IMR-90 (cell line): ENCODE results near the gene DIP2A. TPM values are rescaled to one million over a fixed set of nuclear protein-coding genes. Genes with fewer than 3 reads are reported as not detected.

Source experiments
- ATAC-seq: fragments of 200-7000 bp; cut with Tn5 transposase; 2 replicates; pipeline ENCODE4 v1.9.1; 2020; ENCODE audit warnings: low read depth, mild to moderate bottlenecking, moderate library complexity
- BruUV-seq: library from RNA; stranded (reverse); fragments of 400-500 nt; replicated peaks from 2 replicates; lab custom pipeline; 2021; lab: Mats Ljungman, UMichigan
- CTCF ChIA-PET: fragments of 300-600 bp; formaldehyde crosslinking; extraction: SDS; loops from one replicate; lab custom pipeline; 2021; ENCODE audit warnings: antibody characterized with exemption; lab: Yijun Ruan, JAX
- POLR2A ChIA-PET: fragments of 300-600 bp; sonication (Branson Sonifier 250); formaldehyde crosslinking; loops from one replicate; lab custom pipeline; 2022; ENCODE audit warnings: antibody characterized with exemption; ENCODE audit not compliant: unreplicated experiment; lab: Charles Lee
- DNase-seq: peaks from one replicate; pipeline ENCODE4 v3.0.0; 2013
- H2AFZ ChIP-seq: replicated peaks from 2 replicates; pipeline ENCODE3; 2013; ENCODE audit warnings: low read length, mild to moderate bottlenecking; ENCODE audit not compliant: poor library complexity
- H2AK5ac ChIP-seq: 2 replicates; pipeline ENCODE4 v1.6.1; 2013; ENCODE audit warnings: low read depth, low read length, inconsistent platforms
- H2AK9ac ChIP-seq: replicated peaks from 2 replicates; pipeline ENCODE3; 2013; ENCODE audit warnings: mild to moderate bottlenecking, low read depth, low read length, moderate library complexity; ENCODE audit not compliant: poor library complexity
- H2BK120ac ChIP-seq: 2 replicates; pipeline ENCODE4 v1.6.1; 2013; ENCODE audit warnings: low read depth, low read length, inconsistent platforms
- H2BK15ac ChIP-seq: 3 replicates; pipeline ENCODE4 v1.6.1; 2013; ENCODE audit warnings: low read depth, low read length, inconsistent platforms
- H2BK20ac ChIP-seq: 2 replicates; pipeline ENCODE4 v1.6.1; 2013; ENCODE audit warnings: low read depth, mild to moderate bottlenecking, inconsistent platforms, low read length, moderate library complexity
- H2BK5ac ChIP-seq: 2 replicates; pipeline ENCODE4 v1.6.1; 2013; ENCODE audit warnings: mild to moderate bottlenecking, low read depth, low read length, inconsistent platforms; ENCODE audit not compliant: poor library complexity, severe bottlenecking
- H3K14ac ChIP-seq: replicated peaks from 2 replicates; pipeline ENCODE4 v1.6.1; 2013; ENCODE audit warnings: low read depth, low read length, inconsistent platforms
- H3K18ac ChIP-seq: 2 replicates; pipeline ENCODE4 v1.6.1; 2013; ENCODE audit warnings: low read depth, low read length, control low read depth
- H3K23ac ChIP-seq: 2 replicates; pipeline ENCODE4 v1.6.1; 2013; ENCODE audit warnings: low read depth, low read length, inconsistent platforms
- H3K27ac ChIP-seq: 2 replicates; pipeline ENCODE4 v1.5.1; 2013; ENCODE audit warnings: mild to moderate bottlenecking, control low read depth, low read length; ENCODE audit not compliant: insufficient read depth
- H3K27me3 ChIP-seq: 2 replicates; pipeline ENCODE4 v1.6.1; 2013; ENCODE audit warnings: low read length; ENCODE audit not compliant: control insufficient read depth, insufficient read depth
- H3K36me3 ChIP-seq: 2 replicates; pipeline ENCODE4 v1.6.1; 2013; ENCODE audit warnings: low read length, mixed read lengths; ENCODE audit not compliant: control insufficient read depth, insufficient read depth
- H3K4ac ChIP-seq: 2 replicates; pipeline ENCODE4 v1.6.1; 2013; ENCODE audit warnings: low read depth, low read length, inconsistent platforms
- H3K4me1 ChIP-seq: 2 replicates; pipeline ENCODE4 v1.6.1; 2013; ENCODE audit warnings: low read length, mixed read lengths; ENCODE audit not compliant: control insufficient read depth, insufficient read depth
- H3K4me2 ChIP-seq: 2 replicates; pipeline ENCODE4 v1.6.1; 2013; ENCODE audit warnings: low read depth, mild to moderate bottlenecking, control low read depth, low read length, moderate library complexity
- H3K4me3 ChIP-seq: 2 replicates; pipeline ENCODE4 v1.5.1; 2013; ENCODE audit warnings: low read depth, mild to moderate bottlenecking, control low read depth, low read length, moderate library complexity; ENCODE audit not compliant: insufficient read depth
- H3K56ac ChIP-seq: 2 replicates; pipeline ENCODE4 v1.6.1; 2013; ENCODE audit warnings: low read length, inconsistent platforms; ENCODE audit not compliant: insufficient read depth; ENCODE audit errors: extremely low read depth
- H3K79me1 ChIP-seq, 2 experiments: 2 replicates each; pipeline ENCODE4 v1.6.1; 2013; ENCODE audit warnings: low read length in 2 of 2, inconsistent platforms in 1 of 2, low read depth in 1 of 2
- H3K9ac ChIP-seq: 2 replicates; pipeline ENCODE4 v1.6.1; 2013; ENCODE audit warnings: low read depth, low read length, control low read depth
- H3K9me1 ChIP-seq: 2 replicates; pipeline ENCODE4 v1.6.1; 2013; ENCODE audit warnings: low read length, inconsistent platforms; ENCODE audit not compliant: insufficient read depth
- H3K9me3 ChIP-seq: 2 replicates; pipeline ENCODE4 v1.6.1; 2013; ENCODE audit warnings: low read length; ENCODE audit not compliant: control insufficient read depth, insufficient read depth
- H4K20me1 ChIP-seq: 2 replicates; pipeline ENCODE4 v1.6.1; 2013; ENCODE audit warnings: low read length, inconsistent platforms; ENCODE audit not compliant: insufficient read depth
- H4K5ac ChIP-seq: 2 replicates; pipeline ENCODE4 v1.6.1; 2013; ENCODE audit warnings: mild to moderate bottlenecking, low read depth, low read length, control low read depth
- H4K8ac ChIP-seq, 2 experiments: 2 replicates each; pipeline ENCODE4 v1.6.1; 2013; ENCODE audit warnings: low read depth in 2 of 2, low read length in 2 of 2, control low read depth in 1 of 2, inconsistent platforms in 1 of 2
- H4K91ac ChIP-seq: 2 replicates; pipeline ENCODE4 v1.6.1; 2013; ENCODE audit warnings: low read depth, low read length, inconsistent platforms; ENCODE audit not compliant: insufficient read depth
- CEBPB ChIP-seq: IDR thresholded peaks from 2 replicates; pipeline ENCODE4 v1.6.1; 2012; ENCODE audit warnings: low read depth, low read length, improper control_type of control experiment
- MAZ ChIP-seq: IDR thresholded peaks from 2 replicates; pipeline ENCODE4 v1.6.1; 2012; ENCODE audit warnings: low read depth, mild to moderate bottlenecking, low read length, improper control_type of control experiment, moderate library complexity, borderline replicate concordance
- WGBS, 2 experiments: methylation state at CpG; one replicate each; pipeline versions ENCODE4 v1.1.5 to v1.1.7; 2013; ENCODE audit warnings: missing lambda C conversion rate in 2 of 2; ENCODE audit not compliant: insufficient read length in 1 of 2; ENCODE audit errors: extremely low coverage in 2 of 2; 5-methylcytosine and 5-hydroxymethylcytosine counted together
- dilution Hi-C: fragments of 300-500 bp; cut with HindIII; formaldehyde crosslinking; loops from one replicate; pipeline ENCODE4 v1.14.3; 2018; ENCODE audit warnings: low sequenced_read_pairs; ENCODE audit not compliant: unreplicated experiment
- in situ Hi-C: fragments of 300-500 bp; cut with MboI; formaldehyde crosslinking; loops from 3 replicates; pipeline ENCODE4 v1.14.3; 2019; ENCODE audit warnings: low sequenced_read_pairs, inconsistent platforms, mixed read lengths
- intact Hi-C: fragments of 100-400 bp; cut with micrococcal nuclease; formaldehyde crosslinking; loops from 2 replicates; pipeline ENCODE4 v1.10.0; 2022
- polyA plus RNA-seq, 3 experiments: library from polyadenylated mRNA; depleted of rRNA; stranded (reverse); fragments of >200 nt; gene quantifications; 2 replicates each; pipeline ENCODE4 v1.2.3, GENCODE V29; 2012; ENCODE audit warnings: low replicate concordance in 1 of 3
- total RNA-seq: library from RNA; depleted of rRNA; stranded (reverse); fragments of >200 nt; gene quantifications from 2 replicates; pipeline ENCODE4 v1.2.3, GENCODE V29; 2012
- TF ChIP-seq, protein P1 (sequence below): fragments of 150-350 bp; IDR thresholded peaks from 2 replicates; pipeline ENCODE4 v1.6.1; 2017; ENCODE audit warnings: mild to moderate bottlenecking, antibody characterized with exemption, low read length, low read depth

The DIP2A gene
- total and polyA plus RNA-seq, 2 of the 4 experiments (the other 2 are of a cell fraction): 17.9 to 24.3 TPM

DNA sequence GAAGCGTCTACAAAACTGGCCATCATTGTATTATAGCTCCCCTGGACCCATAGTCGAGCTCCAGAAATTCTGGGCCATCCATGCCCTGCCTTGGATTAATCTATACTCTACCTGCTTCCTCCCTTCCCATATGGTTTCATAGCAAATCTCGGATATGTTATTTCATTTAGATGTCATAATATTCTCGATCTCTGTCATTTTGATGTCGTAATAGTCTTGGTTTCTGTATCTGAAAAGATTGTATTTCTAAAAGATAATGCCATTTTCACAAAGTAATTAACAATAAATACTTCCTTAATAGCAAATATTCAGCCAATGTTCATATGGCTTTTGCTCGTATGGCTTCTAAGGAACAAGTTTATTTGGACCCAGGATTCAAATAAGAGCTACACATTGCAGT lies 35.1 kb downstream of the DIP2A start:
- no peak overlapping the region for H2BK20ac ChIP-seq
- no TSS peak for BruUV-seq
- no peaks in the 10 kb centered on the region for H4K20me1 ChIP-seq
- no peak overlapping the region for H2BK15ac ChIP-seq
- in situ Hi-C loops (no loop called here), intact Hi-C loops (no loop called here), dilution Hi-C loops (no loop called here)
- H3K23ac ChIP-seq: no peak overlapping the region
- H3K56ac ChIP-seq: no peak overlapping the region
- H2AK5ac ChIP-seq: no peak overlapping the region
- H3K9me1 ChIP-seq: peaks cover 11% of the 10 kb centered on the region
- TF ChIP-seq, protein P1, sequence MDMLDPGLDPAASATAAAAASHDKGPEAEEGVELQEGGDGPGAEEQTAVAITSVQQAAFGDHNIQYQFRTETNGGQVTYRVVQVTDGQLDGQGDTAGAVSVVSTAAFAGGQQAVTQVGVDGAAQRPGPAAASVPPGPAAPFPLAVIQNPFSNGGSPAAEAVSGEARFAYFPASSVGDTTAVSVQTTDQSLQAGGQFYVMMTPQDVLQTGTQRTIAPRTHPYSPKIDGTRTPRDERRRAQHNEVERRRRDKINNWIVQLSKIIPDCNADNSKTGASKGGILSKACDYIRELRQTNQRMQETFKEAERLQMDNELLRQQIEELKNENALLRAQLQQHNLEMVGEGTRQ: no peak
- TF ChIP-seq CEBPB (peak; percentile 68), MAZ (no peak)
- no peak overlapping the region for H3K4me2 ChIP-seq
- CTCF ChIA-PET: no interaction called here
- no peak overlapping the region for H4K91ac ChIP-seq
- H3K4me3 ChIP-seq: no peak overlapping the region
- peaks cover 18 to 38% of the 10 kb centered on the region in 2 experiments for H3K79me1 ChIP-seq
- POLR2A ChIA-PET: no interaction called here
- no peaks in the 10 kb centered on the region for H3K4me1 ChIP-seq
- ATAC-seq (no peak), DNase-seq (no peak)
- no peak overlapping the region for H2AFZ ChIP-seq
- peaks cover 25% of the 10 kb centered on the region for H3K36me3 ChIP-seq
- H2BK120ac ChIP-seq: no peak overlapping the region
- H2AK9ac ChIP-seq: no peak overlapping the region
- no CpG with 5 or more reads among the region's 6 CpGs for WGBS, 2 experiments
- H3K27me3 ChIP-seq: no peaks in the 10 kb centered on the region
- no peak overlapping the region for H3K9ac ChIP-seq
- H4K5ac ChIP-seq: no peak overlapping the region
- H2BK5ac ChIP-seq: no peak overlapping the region
- no peak overlapping the region for H3K14ac ChIP-seq
- H3K27ac ChIP-seq: no peak overlapping the region
- no peak overlapping the region for H3K18ac ChIP-seq
- no peak overlapping the region for H3K4ac ChIP-seq
- no peaks in the 10 kb centered on the region; the same call in 1 of the 2 replicates for H3K9me3 ChIP-seq
- no peak overlapping the region for H4K8ac ChIP-seq
